ENCODE measurements around the gene ATP10A.

The ATP10A gene

GRCh38 chr15:25683415-25683814 is 179.7 kb downstream of the ATP10A start:
- no peak for DNase-seq (ENCODE audit: low read depth)

DNA sequence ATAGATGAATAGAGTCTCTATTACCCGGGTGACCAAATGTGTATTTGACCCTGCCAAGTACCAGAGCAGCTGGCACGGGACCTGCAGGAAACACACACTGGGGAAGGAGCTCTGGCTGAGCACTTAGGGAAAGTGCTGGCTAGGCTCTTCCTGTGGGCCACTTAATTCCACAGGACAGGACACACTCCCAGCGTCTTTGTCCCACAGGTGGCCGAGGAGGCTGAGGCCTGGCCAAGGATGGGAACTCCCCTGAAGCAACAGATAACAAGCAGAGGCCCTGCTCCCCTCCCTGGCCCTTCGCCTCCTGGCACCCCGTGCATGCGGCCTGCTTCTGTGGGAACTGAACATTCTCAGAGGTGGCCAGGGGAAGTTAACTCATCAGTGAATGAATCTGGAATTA is 180.8 kb downstream of the ATP10A start:
- DNase-seq (ENCODE audit: low read depth) = no peak

DNA sequence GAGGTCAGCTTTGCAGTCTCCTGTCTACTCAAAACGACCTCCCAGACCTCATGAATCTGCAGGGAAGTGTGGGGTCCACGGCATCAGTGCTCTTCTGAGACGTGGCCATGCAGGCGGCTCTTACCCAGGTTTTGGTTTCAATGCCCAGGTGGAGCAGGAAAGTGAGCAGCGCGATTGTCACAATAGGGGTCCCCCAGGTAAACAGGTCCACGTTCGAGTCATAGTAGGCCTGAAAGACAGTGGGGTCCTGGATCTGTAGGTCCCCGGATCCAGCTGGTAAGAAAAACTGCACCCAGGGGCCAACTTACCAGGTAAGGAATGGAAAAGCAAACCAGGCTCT is 182.5 kb downstream of the ATP10A start:
- no peak for DNase-seq (ENCODE audit: low read depth)

GRCh38 chr15:25679964-25680685 is 183.0 kb downstream of the ATP10A start:
- no peak for DNase-seq (ENCODE audit: low read depth)

DNA sequence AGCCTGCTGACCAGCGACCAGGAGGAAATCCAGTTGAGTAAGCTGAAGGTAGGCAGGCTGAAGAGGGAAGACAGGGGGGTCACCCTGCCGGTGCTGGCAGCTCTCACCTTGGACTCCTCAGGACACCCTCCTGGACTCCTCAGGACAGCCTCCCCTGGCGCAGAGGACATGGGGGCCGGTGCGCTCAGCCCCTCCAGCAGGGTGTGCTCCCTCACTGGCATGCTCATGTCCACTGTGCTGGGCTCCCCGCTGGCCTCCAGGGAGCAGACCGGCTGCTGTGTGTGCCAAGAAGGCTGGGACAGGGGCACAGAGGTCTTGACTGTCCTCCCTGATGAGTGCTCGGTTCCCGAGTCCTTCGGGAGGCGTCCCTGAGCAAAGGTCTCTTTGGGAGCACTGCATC is 183.6 kb downstream of the ATP10A start:
- DNase-seq (ENCODE audit: low read depth) = no peak

DNA sequence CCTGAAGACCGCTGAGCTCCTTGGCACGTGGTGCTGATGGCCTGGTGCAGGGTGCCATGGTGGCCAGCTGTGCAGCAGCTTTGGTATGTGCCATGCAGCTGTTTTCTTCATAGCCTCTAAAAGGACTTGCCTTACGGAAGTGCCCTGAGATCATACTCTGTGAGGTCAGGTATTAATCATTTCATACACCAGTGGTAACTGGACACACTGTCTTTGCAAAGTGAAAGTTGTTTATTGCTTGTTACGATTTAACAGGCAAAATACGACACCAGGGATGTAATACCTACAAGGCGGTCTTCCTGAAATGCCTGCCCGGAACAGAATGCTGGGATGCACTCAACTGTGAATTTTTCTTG is 184.6 kb downstream of the ATP10A start:
- DNase-seq (ENCODE audit: low read depth) = no peak

- DNase-seq (ENCODE audit: low read depth) = no peak
These were observed 185.2 kb downstream of the ATP10A start for GRCh38 chr15:25677719-25678499.

DNA sequence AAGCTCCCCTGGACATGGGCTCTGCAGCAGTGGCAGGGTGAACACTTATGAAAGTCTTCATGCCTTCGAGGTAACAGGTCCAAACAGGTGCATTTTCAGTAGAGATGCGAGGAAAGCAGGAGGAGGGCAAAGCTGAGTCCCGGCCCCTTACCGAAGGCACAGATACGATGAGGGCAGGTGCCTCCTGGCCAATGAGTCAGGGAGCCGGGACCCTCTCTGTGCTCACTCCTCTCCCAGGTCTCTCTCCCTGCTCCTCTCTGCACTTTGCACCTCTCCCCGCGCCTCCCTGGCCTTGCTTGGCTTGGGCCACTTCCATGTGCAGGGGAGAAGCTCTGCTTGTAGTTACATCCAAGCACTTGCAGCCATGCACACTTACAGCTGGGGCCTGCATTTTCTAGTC is 187.1 kb downstream of the ATP10A start:
- no peak for DNase-seq (ENCODE audit: low read depth)

DNA sequence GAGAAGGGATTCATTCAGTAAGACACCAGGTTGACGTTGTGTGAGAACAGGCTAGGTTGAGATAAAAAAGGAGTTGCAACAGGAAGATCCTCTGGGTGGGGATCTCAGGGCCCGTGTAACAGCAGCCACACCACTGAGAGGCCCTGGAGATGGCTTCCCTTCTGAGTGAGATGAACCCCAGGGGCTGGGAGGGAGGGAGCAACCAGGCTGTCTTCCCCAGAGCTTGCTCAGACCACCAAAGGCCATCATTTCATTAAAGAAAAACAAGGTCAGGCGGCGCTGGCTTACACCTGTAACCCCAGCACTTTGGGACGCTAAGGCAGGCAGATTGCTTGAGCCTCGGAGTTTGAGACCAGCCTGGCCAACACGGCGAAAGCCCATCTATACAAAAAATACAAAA is 187.7 kb downstream of the ATP10A start:
- no peak for DNase-seq (ENCODE audit: low read depth)

DNA sequence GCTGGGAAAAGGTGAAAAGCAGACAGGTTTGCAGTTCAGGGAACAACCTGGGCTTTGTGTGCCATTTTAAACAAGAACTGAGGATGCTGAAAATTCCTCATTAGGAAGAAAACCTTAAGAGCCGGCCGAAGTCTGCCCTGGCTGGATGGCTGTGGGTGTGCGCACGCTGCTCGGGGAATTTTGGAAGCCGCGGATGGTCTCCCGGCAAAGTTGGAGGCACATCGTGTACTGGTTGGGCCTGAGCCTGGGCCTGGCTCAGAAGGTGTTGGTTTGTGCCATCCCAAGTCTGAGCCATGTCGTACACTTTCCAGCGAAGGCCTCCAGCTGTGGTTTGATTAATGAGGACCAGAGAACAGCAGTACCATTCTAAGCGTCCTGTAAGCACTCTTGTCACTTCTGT is 188.2 kb downstream of the ATP10A start:
- DNase-seq (ENCODE audit: low read depth) = no peak

DNA sequence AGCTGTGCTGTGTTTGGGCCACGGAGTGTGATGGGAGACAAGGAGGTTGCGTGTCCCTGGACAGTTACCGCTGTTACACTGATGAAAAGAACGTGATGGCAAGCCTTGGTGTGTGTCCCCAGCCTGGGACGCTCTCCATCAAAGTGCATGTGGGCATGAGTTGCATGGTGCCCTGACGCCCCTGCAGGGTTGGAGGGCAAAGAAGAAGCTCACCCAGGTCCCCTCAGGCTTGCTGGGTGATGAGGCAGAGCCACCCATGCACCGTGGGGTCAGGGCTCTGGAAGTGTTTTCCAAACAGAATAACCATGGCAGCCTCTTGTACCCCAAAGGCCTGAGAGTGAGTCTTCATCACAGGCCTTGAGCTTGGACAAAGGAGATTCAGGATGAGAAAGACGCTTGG is 189.2 kb downstream of the ATP10A start:
- DNase-seq (ENCODE audit: low read depth) = no peak

DNA sequence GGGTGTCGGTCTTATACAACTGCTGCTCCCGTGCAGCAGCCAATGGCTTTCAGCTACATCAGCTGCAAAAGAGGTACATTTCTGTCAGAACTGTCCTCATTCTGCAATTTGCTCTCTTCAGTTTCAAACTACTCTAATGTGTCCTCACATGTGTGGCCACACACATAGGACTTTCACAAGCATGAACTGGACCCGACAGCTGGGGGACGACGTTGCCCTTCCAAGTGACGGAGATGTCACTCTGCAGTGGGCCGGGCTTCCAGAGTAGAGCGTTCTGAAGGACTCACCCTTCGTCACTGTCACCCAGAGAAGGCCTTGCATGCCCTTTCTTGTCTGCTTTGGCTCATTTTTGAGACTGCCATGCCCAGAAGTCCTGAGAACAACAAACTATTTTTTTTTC is 189.8 kb downstream of the ATP10A start:
- DNase-seq (ENCODE audit: low read depth) = no peak

GRCh38 chr15:25671132-25671531 is 192.0 kb downstream of the ATP10A start:
- DNase-seq (ENCODE audit: low read depth) = no peak

- DNase-seq (ENCODE audit: low read depth) = no peak
These were observed 192.5 kb downstream of the ATP10A start for GRCh38 chr15:25670621-25671020.

DNA sequence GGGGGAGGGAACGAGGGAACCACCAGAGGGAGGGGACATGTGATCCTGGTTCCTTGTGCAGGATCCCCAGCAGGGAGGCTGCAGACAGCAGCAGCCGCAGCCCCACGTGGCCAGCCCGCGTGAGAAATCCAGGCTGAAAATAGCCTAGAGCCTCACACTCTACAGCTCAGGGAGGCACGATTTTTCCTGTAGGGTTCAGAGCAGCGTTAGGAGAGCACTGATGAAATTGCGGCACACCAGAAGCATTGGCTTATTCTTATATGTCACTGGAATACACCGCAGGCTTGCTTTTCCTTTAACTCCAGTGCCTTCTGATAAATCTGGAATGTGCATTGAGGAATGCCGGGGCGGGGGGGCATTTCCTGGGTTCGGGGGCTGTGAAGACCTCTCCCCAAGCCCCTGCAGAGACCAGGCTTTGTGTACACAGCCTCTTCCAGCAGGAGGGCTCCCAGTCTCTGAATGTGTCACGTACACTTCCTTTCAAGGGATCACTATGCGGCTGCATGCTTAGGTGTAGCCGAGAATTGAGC is 193.0 kb downstream of the ATP10A start:
- DNase-seq (ENCODE audit: low read depth) = no peak

DNA sequence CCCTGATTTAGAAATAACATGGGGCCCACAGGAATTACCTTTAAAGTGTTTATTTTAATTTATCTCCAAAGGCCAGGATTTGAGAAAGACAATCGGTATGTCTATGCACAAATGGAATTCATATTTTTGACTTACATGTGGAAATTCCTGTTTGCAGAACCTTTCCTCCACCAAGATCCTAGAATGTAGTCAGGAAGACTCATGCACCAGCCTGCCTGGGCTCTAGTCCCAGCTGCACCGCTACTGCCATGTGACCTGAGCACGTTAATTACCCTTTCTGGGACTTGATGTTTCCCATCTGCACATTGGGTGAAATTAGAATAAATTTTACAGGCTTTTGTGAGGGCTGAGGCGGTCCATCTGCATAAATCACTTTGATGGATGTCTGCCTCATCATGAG is 194.2 kb downstream of the ATP10A start:
- no peak for DNase-seq (ENCODE audit: low read depth)

DNA sequence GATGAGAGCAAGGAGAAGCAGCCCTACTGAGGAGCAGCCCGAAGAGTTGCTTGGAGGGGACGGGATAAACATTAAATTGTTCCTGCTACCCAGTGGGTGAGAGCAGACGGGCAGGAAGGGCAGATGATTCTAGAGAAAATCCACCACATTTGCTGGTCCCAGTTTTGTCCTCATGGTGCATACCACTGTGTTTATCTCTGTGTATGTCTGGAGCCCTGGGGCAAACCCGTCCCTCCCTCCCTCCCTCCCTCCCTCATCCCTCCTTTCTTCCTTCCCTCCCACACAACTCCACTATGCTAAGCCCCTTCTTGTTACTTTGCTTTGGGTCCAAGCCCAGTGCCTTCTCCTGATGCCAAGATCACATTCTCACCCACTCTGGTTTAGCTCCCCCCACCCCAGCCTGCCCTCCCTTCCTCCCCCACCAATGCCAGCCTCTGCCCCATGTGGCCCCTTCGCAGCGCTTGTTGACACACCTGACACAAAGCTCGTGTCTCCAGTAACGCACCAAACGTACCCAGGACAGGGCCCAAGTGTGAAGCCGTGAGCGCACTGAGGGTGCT is 194.8 kb downstream of the ATP10A start:
- no peak for DNase-seq (ENCODE audit: low read depth)

DNA sequence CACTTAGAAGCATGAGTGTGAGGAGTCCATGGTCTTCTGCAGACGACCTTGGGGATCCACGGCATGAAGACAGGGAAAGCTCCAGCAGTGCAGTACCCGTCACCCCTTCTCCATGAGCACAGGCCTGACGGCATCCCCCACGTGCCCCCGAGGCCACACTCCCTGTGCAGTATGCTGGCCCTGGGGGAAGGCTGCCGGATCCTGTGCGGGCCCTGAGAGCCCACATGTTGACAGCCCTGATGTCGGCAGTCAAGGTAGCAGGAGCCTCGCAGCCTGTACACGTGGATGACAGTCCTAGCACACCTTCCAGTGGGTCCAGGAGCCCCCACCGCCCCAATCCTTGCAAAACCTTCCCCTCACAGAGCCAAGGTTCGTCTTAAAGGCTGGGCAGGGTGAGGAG is 195.3 kb downstream of the ATP10A start:
- DNase-seq (ENCODE audit: low read depth) = no peak

GRCh38 chr15:25665913-25666312 is 197.2 kb downstream of the ATP10A start:
- DNase-seq (ENCODE audit: low read depth) = no peak

GRCh38 chr15:25664761-25665160 is 198.4 kb downstream of the ATP10A start:
- DNase-seq (ENCODE audit: low read depth) = no peak

DNA sequence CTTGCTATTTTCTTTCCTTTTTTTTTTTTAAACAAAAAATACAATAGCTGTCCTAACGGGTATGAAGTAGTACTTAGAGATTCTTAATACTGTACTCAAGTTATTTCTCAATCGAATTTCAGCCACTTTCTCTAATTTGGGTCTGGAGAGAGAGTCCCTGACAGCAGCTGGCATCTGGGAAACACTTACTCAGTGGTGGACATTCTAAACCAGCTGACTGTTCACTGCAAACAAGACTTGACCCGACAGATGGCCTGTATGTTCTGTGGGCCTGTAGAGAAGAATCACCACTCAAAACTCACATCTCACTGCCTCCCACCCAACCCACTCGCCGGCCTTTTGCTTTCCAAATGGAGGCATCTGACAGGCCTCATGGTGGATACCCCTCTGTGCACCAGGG is 199.6 kb downstream of the ATP10A start:
- DNase-seq (ENCODE audit: low read depth) = no peak

- no peak for DNase-seq (ENCODE audit: low read depth)
These were observed 201.2 kb downstream of the ATP10A start for GRCh38 chr15:25661898-25662297.

- DNase-seq (ENCODE audit: low read depth) = no peak
These were observed 203.9 kb downstream of the ATP10A start for GRCh38 chr15:25659251-25659650.

All from activated gamma-delta T cell treated with anti-CD3 and anti-CD28 coated beads, Interleukin-2, amount 50 U/mL, for 16 hours (primary cell).